BJ (cell line): ENCODE data around the gene SCYGR3. TPM values are rescaled to one million over a fixed set of nuclear protein-coding genes. Genes with fewer than 3 reads are reported as not detected.

ENCODE experiments used
- CTCF ChIA-PET: fragments of 350-600 bp; formaldehyde crosslinking; extraction: SDS; loops from one replicate; lab custom pipeline; 2021; ENCODE audit warnings: antibody characterized with exemption, inconsistent platforms; lab: Yijun Ruan, JAX
- POLR2A ChIA-PET: fragments of 300-600 bp; sonication (Branson Sonifier 250); formaldehyde crosslinking; extraction: SDS; loops from one replicate; lab custom pipeline; 2021; ENCODE audit warnings: antibody characterized with exemption; lab: Charles Lee
- DNase-seq: peaks from one replicate; pipeline ENCODE4 v3.0.0-alpha.2; 2011; ENCODE audit warnings: low read depth
- H3K27me3 ChIP-seq: 2 replicates; pipeline ENCODE4 v1.6.0; 2011; ENCODE audit warnings: low read length; ENCODE audit not compliant: control insufficient read depth, insufficient read depth
- H3K36me3 ChIP-seq: 2 replicates; pipeline ENCODE4 v1.5.1; 2011; ENCODE audit warnings: low read length; ENCODE audit not compliant: control insufficient read depth, insufficient read depth
- H3K4me3 ChIP-seq: 2 replicates; pipeline ENCODE4 v1.5.1; 2011; ENCODE audit warnings: low read depth, mild to moderate bottlenecking, control low read depth, low read length
- CTCF ChIP-seq: IDR thresholded peaks from 2 replicates; pipeline ENCODE4 v1.5.1; 2011; ENCODE audit warnings: low read depth, mild to moderate bottlenecking, control low read depth, inconsistent platforms, low read length, moderate library complexity; ENCODE audit not compliant: insufficient read depth
- polyA minus RNA-seq: library from RNA; depleted of rRNA, polyadenylated mRNA; stranded (reverse); fragments of >200 nt; gene quantifications from 2 replicates; pipeline ENCODE4 v1.2.3, GENCODE V29; 2011; rRNA and poly(A)+ RNA removed
- polyA plus RNA-seq: library from polyadenylated mRNA; depleted of rRNA; stranded (reverse); fragments of >200 nt; gene quantifications from 2 replicates; pipeline ENCODE4 v1.2.3, GENCODE V29; 2011; rRNA removed

Gene SCYGR3
- not detected in 2 replicates for polyA plus RNA-seq
- not detected in 2 replicates for polyA minus RNA-seq

- ChIA-PET CTCF (no interaction called here), POLR2A (no interaction called here)
- no peak for DNase-seq
- TF ChIP-seq CTCF: no peak
- H3K27me3 ChIP-seq: no peaks in the 10 kb centered on the region
- no peak within 1 kb of the TSS for H3K4me3 ChIP-seq
- no peaks in the 10 kb centered on the region for H3K36me3 ChIP-seq
Measured at GRCh38 chr2:227614740-227615139, at the start of gene SCYGR3. SCYGR3 (minus strand) TSS chr2:227614840; CDS start chr2:227614840, 0 bp downstream.

- ChIA-PET POLR2A (no interaction called here), CTCF (interaction anchor here (1.9 kb wide), 1 partner anchor 104 kb away, joined by 10 read pairs; no protein-coding TSS in a partner anchor)
- Histone ChIP-seq H3K4me3 (no peak overlapping the region), H3K27me3 (no peaks in the 10 kb centered on the region), H3K36me3 (no peaks in the 10 kb centered on the region)
- no peak for DNase-seq
- no peak for TF ChIP-seq CTCF
Measured at GRCh38 chr2:227661827-227662226, 47.2 kb upstream of the SCYGR3 start.

- Histone ChIP-seq H3K36me3 (no peaks in the 10 kb centered on the region), H3K27me3 (no peaks in the 10 kb centered on the region), H3K4me3 (no peak overlapping the region)
- ChIA-PET CTCF (interaction anchor here (1.6 to 3.4 kb wide), 2 partner anchors 106 to 190 kb away, joined by 3 to 39 read pairs; no protein-coding TSS in a partner anchor), POLR2A (no interaction called here)
- no peak for DNase-seq
- no peak for TF ChIP-seq CTCF
Measured at GRCh38 chr2:227661025-227661649, 46.5 kb upstream of the SCYGR3 start.

- no peak for TF ChIP-seq CTCF
- ChIA-PET CTCF (interaction anchor here (0.9 to 3.4 kb wide), 10 partner anchors 13 to 233 kb away, joined by 3 to 39 read pairs (median 4); partner anchors contain the start of gene DAW1), POLR2A (no interaction called here)
- DNase-seq: no peak
- no peaks in the 10 kb centered on the region for H3K36me3 ChIP-seq
- no peaks in the 10 kb centered on the region for H3K27me3 ChIP-seq
- H3K4me3 ChIP-seq: no peak overlapping the region
Measured at GRCh38 chr2:227657199-227657845, 42.7 kb upstream of the SCYGR3 start.

GRCh38 chr2:227655454-227655853, 40.8 kb upstream of the SCYGR3 start:
- no peak for TF ChIP-seq CTCF
- no peaks in the 10 kb centered on the region for H3K27me3 ChIP-seq
- DNase-seq: peak; percentile 56
- no peak overlapping the region for H3K4me3 ChIP-seq
- POLR2A ChIA-PET: no interaction called here
- H3K36me3 ChIP-seq: no peaks in the 10 kb centered on the region
- CTCF ChIA-PET: no interaction called here
